ENCODE data around the gene MAPK10.
"Not testable (repeated sequence)": the region's sequence is repeated elsewhere in the genome, so short reads cannot be mapped to it uniquely, and the experiment has no call there.

MAPK10 gene

DNA sequence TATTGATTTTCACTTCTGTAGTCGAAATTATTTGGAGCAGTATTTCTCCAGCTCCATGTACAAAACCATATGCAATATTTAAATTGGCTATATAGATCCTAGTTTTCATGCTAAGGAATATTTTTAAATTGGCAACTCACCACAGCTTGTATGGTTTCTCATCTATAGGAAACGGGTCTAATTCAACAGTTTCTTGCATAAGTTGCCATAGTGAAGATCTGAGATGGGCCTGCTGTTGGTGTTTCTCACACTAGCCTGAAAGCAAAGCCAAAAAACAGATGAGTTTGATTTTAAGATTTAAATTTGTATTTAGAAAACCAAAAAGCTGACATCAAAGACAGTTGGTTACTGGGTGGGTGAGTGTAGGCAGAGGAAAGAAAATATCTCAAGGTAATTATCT lies 5.5 kb downstream of the MAPK10 start:
- Histone ChIP-seq H3K9ac (ENCODE audit: low read length in 5 of 5) (no peak overlapping the region), H3K4me1 (ENCODE audit: control insufficient read depth in 5 of 5, insufficient read depth in 5 of 5, low read length in 5 of 5) (peaks cover 0 to 13% (median 6%) of the 10 kb centered on the region in 5 donors), H3K4me3 (ENCODE audit: low read depth in 1 of 5, low read length in 5 of 5) (no peak overlapping the region), H3K27ac (ENCODE audit: low read depth, low read length) (no peak overlapping the region), H3K27me3 (ENCODE audit: control insufficient read depth in 5 of 5, insufficient read depth in 4 of 5, low read length in 5 of 5) (no peaks in the 10 kb centered on the region), H3K36me3 (ENCODE audit: control insufficient read depth in 5 of 5, insufficient read depth in 5 of 5, low read length in 5 of 5) (peaks cover 0 to 20% (median 2%) of the 10 kb centered on the region in 5 donors), H3K9me3 (ENCODE audit: control insufficient read depth in 5 of 5, low read length in 5 of 5) (no peaks in the 10 kb centered on the region)

DNA sequence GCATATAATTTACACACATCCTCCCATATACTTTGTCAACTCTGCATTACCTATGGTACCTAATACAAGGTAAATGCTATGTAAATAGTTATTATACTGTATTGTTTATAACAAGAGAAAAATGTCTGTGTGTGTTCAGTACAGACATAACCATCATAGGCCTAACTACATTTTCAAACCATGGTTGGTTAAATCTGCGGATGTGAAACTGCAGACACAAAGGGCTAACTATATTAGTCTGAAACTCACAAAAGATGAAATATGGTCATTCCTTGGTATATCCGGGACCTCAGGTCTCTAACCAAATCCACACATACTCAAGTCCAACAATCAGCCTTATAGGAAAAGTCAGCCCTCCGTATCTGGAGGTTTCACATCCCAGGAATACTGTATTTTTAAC lies 13.5 kb downstream of the MAPK10 start:
- H3K4me1 ChIP-seq (ENCODE audit: control insufficient read depth in 5 of 5, insufficient read depth in 5 of 5, low read length in 5 of 5): no peaks in the 10 kb centered on the region
- no peak overlapping the region for H3K4me3 ChIP-seq (ENCODE audit: low read depth in 1 of 5, low read length in 5 of 5)
- H3K36me3 ChIP-seq (ENCODE audit: control insufficient read depth in 5 of 5, insufficient read depth in 5 of 5, low read length in 5 of 5): peaks cover 0 to 3% (median 0%) of the 10 kb centered on the region in 5 donors
- no peak overlapping the region for H3K27ac ChIP-seq (ENCODE audit: low read depth, low read length)
- no peaks in the 10 kb centered on the region for H3K27me3 ChIP-seq (ENCODE audit: control insufficient read depth in 5 of 5, insufficient read depth in 4 of 5, low read length in 5 of 5)
- H3K9ac ChIP-seq (ENCODE audit: low read length in 5 of 5): no peak overlapping the region
- no peaks in the 10 kb centered on the region for H3K9me3 ChIP-seq (ENCODE audit: control insufficient read depth in 5 of 5, low read length in 5 of 5)

GRCh38 chr4:86344127-86344526 lies 15.7 kb downstream of the MAPK10 start:
- no peaks in the 10 kb centered on the region for H3K9me3 ChIP-seq (ENCODE audit: control insufficient read depth in 5 of 5, low read length in 5 of 5)
- H3K9ac ChIP-seq (ENCODE audit: low read length in 5 of 5): no peak overlapping the region

DNA sequence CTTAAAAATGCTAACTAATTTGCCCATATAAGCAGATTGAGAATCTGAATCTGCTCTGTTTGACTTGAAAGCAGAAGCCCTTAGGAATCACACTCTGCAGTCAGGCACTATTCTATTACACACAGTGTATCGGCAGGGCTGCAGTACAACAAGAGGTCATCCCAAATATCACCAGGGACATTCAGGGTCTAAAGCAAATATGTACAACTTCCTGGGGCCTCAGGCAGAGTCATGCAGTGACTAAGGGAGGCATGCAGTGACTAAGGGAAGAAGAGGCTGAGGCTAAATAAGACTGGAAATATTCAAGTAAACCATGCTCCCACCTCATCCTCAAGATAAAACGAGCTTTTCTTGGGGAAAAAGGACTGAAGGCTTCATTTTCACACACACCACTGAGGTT lies 20.9 kb downstream of the MAPK10 start:
- H3K27ac ChIP-seq (ENCODE audit: low read depth, low read length): no peak overlapping the region
- H3K4me3 ChIP-seq (ENCODE audit: low read depth in 1 of 5, low read length in 5 of 5): no peak overlapping the region
- no peaks in the 10 kb centered on the region for H3K4me1 ChIP-seq (ENCODE audit: control insufficient read depth in 5 of 5, insufficient read depth in 5 of 5, low read length in 5 of 5)
- H3K36me3 ChIP-seq (ENCODE audit: control insufficient read depth in 5 of 5, insufficient read depth in 5 of 5, low read length in 5 of 5): no peaks in the 10 kb centered on the region
- no peaks in the 10 kb centered on the region for H3K27me3 ChIP-seq (ENCODE audit: control insufficient read depth in 5 of 5, insufficient read depth in 4 of 5, low read length in 5 of 5)
- H3K9ac ChIP-seq (ENCODE audit: low read length in 5 of 5): no peak overlapping the region
- H3K9me3 ChIP-seq (ENCODE audit: control insufficient read depth in 5 of 5, low read length in 5 of 5): no peaks in the 10 kb centered on the region

More at GRCh38 chr4:86344127-86344526, 15.7 kb downstream of the MAPK10 start:
- Histone ChIP-seq H3K4me1 (ENCODE audit: control insufficient read depth in 5 of 5, insufficient read depth in 5 of 5, low read length in 5 of 5) (no peaks in the 10 kb centered on the region), H3K27me3 (ENCODE audit: control insufficient read depth in 5 of 5, insufficient read depth in 4 of 5, low read length in 5 of 5) (no peaks in the 10 kb centered on the region), H3K4me3 (ENCODE audit: low read depth in 1 of 5, low read length in 5 of 5) (no peak overlapping the region), H3K27ac (ENCODE audit: low read depth, low read length) (no peak overlapping the region), H3K36me3 (ENCODE audit: control insufficient read depth in 5 of 5, insufficient read depth in 5 of 5, low read length in 5 of 5) (no peaks in the 10 kb centered on the region)

DNA sequence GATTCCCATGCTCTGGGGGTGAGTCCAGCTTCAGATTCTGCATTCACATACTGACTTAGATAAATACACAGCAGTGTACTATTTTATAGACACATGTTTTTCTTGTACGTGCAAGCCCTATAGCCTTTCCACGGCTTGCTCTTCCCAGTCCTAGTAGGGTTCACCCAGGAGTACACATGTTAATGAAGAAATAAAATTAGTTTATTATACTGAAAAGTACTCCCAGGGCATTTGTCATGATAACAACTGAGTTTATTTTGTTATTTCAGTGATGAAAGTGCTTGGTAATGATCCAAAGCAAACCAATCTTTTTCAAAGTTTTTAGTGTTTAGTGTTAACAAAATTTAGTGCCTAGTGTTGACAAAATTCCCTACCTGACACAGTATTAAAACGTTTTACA lies 21.3 kb downstream of the MAPK10 start:
- Histone ChIP-seq H3K4me3 (ENCODE audit: low read depth in 1 of 5, low read length in 5 of 5) (no peak overlapping the region), H3K9ac (ENCODE audit: low read length in 5 of 5) (no peak overlapping the region), H3K36me3 (ENCODE audit: control insufficient read depth in 5 of 5, insufficient read depth in 5 of 5, low read length in 5 of 5) (no peaks in the 10 kb centered on the region), H3K27me3 (ENCODE audit: control insufficient read depth in 5 of 5, insufficient read depth in 4 of 5, low read length in 5 of 5) (no peaks in the 10 kb centered on the region), H3K4me1 (ENCODE audit: control insufficient read depth in 5 of 5, insufficient read depth in 5 of 5, low read length in 5 of 5) (no peaks in the 10 kb centered on the region), H3K9me3 (ENCODE audit: control insufficient read depth in 5 of 5, low read length in 5 of 5) (no peaks in the 10 kb centered on the region), H3K27ac (ENCODE audit: low read depth, low read length) (no peak overlapping the region)

- Histone ChIP-seq H3K9me3 (ENCODE audit: control insufficient read depth in 5 of 5, low read length in 5 of 5) (no peaks in the 10 kb centered on the region), H3K27ac (ENCODE audit: low read depth, low read length) (no peak overlapping the region), H3K4me3 (ENCODE audit: low read depth in 1 of 5, low read length in 5 of 5) (no peak overlapping the region), H3K36me3 (ENCODE audit: control insufficient read depth in 5 of 5, insufficient read depth in 5 of 5, low read length in 5 of 5) (no peaks in the 10 kb centered on the region), H3K9ac (ENCODE audit: low read length in 5 of 5) (no peak overlapping the region), H3K27me3 (ENCODE audit: control insufficient read depth in 5 of 5, insufficient read depth in 4 of 5, low read length in 5 of 5) (no peaks in the 10 kb centered on the region), H3K4me1 (ENCODE audit: control insufficient read depth in 5 of 5, insufficient read depth in 5 of 5, low read length in 5 of 5) (no peaks in the 10 kb centered on the region)
Observed at GRCh38 chr4:86334020-86334750, 25.7 kb downstream of the MAPK10 start.

DNA sequence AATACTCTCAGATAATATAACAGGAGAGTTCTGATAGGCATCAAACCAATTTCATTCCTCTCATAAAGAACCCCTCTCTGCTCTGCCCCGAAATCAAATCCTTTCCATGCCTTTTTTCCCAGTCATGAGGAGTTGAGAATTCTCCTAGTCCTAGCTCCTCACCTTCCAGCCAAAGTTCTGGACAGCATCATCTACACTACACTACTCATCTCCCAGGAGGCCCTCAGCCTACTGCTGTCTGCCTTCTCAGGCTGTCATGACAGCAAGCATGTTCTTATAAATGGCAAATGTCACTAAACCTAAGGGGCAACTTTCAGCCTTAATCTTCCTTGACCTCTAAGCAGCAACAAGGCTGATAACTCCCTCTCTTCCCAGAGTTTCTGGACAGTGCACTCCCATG lies 26.6 kb downstream of the MAPK10 start:
- Histone ChIP-seq H3K27ac (ENCODE audit: low read depth, low read length) (no peak overlapping the region), H3K9ac (ENCODE audit: low read length in 5 of 5) (no peak overlapping the region), H3K4me3 (ENCODE audit: low read depth in 1 of 5, low read length in 5 of 5) (no peak overlapping the region)

DNA sequence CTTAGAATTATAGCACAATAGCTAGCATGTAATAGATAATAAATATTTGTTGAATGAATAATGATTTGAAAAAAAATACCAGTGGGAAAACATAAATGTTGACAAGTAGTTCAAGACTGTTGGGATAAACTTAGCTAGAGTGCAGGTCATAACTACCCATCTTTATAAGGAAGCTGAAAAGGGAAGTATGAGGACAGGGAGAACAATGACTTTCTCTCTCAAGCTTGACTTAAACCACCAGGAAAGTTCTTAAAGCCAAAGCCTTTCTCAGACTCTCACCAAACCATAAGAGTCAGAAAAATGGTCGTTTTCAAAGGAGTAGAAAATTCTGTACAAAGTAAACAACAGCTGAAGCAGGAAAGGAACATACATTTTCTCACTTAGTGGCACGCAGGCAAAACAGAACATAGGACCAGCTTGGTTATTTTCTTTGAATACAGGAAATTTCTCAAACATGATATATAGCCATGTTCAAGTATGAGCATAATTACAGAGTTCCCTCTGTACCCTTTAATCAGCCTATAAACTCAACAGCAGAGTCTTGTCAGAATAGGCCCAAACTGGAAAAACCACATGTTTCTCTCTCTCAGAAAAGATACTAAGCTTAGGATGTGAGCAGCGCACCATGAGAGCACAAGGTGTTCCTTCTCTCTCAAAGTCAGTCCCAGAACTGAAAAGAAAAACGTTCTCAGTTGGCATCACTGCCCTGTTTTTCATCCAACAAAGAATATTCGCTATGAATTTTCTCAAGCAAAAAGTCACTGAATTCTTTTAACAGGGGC lies 28.7 kb downstream of the MAPK10 start:
- Histone ChIP-seq H3K4me3 (ENCODE audit: low read depth in 1 of 5, low read length in 5 of 5) (no peak overlapping the region), H3K27me3 (ENCODE audit: control insufficient read depth in 5 of 5, insufficient read depth in 4 of 5, low read length in 5 of 5) (no peaks in the 10 kb centered on the region), H3K27ac (ENCODE audit: low read depth, low read length) (no peak overlapping the region), H3K36me3 (ENCODE audit: control insufficient read depth in 5 of 5, insufficient read depth in 5 of 5, low read length in 5 of 5) (no peaks in the 10 kb centered on the region), H3K4me1 (ENCODE audit: control insufficient read depth in 5 of 5, insufficient read depth in 5 of 5, low read length in 5 of 5) (no peaks in the 10 kb centered on the region), H3K9ac (ENCODE audit: low read length in 5 of 5) (no peak overlapping the region), H3K9me3 (ENCODE audit: control insufficient read depth in 5 of 5, low read length in 5 of 5) (no peaks in the 10 kb centered on the region)

More for the DNA sequence above, 26.6 kb downstream of the MAPK10 start:
- no peaks in the 10 kb centered on the region for H3K9me3 ChIP-seq (ENCODE audit: control insufficient read depth in 5 of 5, low read length in 5 of 5)
- H3K36me3 ChIP-seq (ENCODE audit: control insufficient read depth in 5 of 5, insufficient read depth in 5 of 5, low read length in 5 of 5): no peaks in the 10 kb centered on the region
- no peaks in the 10 kb centered on the region for H3K27me3 ChIP-seq (ENCODE audit: control insufficient read depth in 5 of 5, insufficient read depth in 4 of 5, low read length in 5 of 5)
- H3K4me1 ChIP-seq (ENCODE audit: control insufficient read depth in 5 of 5, insufficient read depth in 5 of 5, low read length in 5 of 5): no peaks in the 10 kb centered on the region

- H3K27ac ChIP-seq (ENCODE audit: low read depth, low read length); H3K27me3 ChIP-seq (ENCODE audit: control insufficient read depth in 5 of 5, insufficient read depth in 4 of 5, low read length in 5 of 5): not testable (repeated sequence)
Observed at GRCh38 chr4:86330411-86330810, 29.4 kb downstream of the MAPK10 start.

GRCh38 chr4:86329431-86329830 lies 30.4 kb downstream of the MAPK10 start:
- H3K27ac ChIP-seq (ENCODE audit: low read depth, low read length): no peak overlapping the region
- H3K4me1 ChIP-seq (ENCODE audit: control insufficient read depth in 5 of 5, insufficient read depth in 5 of 5, low read length in 5 of 5): no peaks in the 10 kb centered on the region
- no peaks in the 10 kb centered on the region for H3K27me3 ChIP-seq (ENCODE audit: control insufficient read depth in 5 of 5, insufficient read depth in 4 of 5, low read length in 5 of 5)
- no peak overlapping the region for H3K4me3 ChIP-seq (ENCODE audit: low read depth in 1 of 5, low read length in 5 of 5)
- no peaks in the 10 kb centered on the region for H3K36me3 ChIP-seq (ENCODE audit: control insufficient read depth in 5 of 5, insufficient read depth in 5 of 5, low read length in 5 of 5)
- no peak overlapping the region for H3K9ac ChIP-seq (ENCODE audit: low read length in 5 of 5)
- H3K9me3 ChIP-seq (ENCODE audit: control insufficient read depth in 5 of 5, low read length in 5 of 5): no peaks in the 10 kb centered on the region

More at GRCh38 chr4:86330411-86330810, 29.4 kb downstream of the MAPK10 start:
- not testable (repeated sequence) for H3K4me3 ChIP-seq (ENCODE audit: low read depth in 1 of 5, low read length in 5 of 5); H3K36me3 ChIP-seq (ENCODE audit: control insufficient read depth in 5 of 5, insufficient read depth in 5 of 5, low read length in 5 of 5); H3K4me1 ChIP-seq (ENCODE audit: control insufficient read depth in 5 of 5, insufficient read depth in 5 of 5, low read length in 5 of 5); H3K9ac ChIP-seq (ENCODE audit: low read length in 5 of 5); H3K9me3 ChIP-seq (ENCODE audit: control insufficient read depth in 5 of 5, low read length in 5 of 5)
